C4-2B (cell line): ENCODE data around the gene KCNAB2.

Source experiments
- H3K27ac ChIP-seq: fragments of 450-650 bp; 2 replicates; pipeline ENCODE4 v1.5.1; 2017
- ZFX ChIP-seq: fragments of 450-650 bp; IDR thresholded peaks from 2 replicates; pipeline ENCODE4 v1.6.1; 2017
- TF ChIP-seq, protein P1 (sequence below): fragments of 450-650 bp; conservative IDR thresholded peaks from 2 replicates; pipeline ENCODE4 v1.5.1; 2017; ENCODE audit warnings: mild to moderate bottlenecking

The KCNAB2 gene

DNA sequence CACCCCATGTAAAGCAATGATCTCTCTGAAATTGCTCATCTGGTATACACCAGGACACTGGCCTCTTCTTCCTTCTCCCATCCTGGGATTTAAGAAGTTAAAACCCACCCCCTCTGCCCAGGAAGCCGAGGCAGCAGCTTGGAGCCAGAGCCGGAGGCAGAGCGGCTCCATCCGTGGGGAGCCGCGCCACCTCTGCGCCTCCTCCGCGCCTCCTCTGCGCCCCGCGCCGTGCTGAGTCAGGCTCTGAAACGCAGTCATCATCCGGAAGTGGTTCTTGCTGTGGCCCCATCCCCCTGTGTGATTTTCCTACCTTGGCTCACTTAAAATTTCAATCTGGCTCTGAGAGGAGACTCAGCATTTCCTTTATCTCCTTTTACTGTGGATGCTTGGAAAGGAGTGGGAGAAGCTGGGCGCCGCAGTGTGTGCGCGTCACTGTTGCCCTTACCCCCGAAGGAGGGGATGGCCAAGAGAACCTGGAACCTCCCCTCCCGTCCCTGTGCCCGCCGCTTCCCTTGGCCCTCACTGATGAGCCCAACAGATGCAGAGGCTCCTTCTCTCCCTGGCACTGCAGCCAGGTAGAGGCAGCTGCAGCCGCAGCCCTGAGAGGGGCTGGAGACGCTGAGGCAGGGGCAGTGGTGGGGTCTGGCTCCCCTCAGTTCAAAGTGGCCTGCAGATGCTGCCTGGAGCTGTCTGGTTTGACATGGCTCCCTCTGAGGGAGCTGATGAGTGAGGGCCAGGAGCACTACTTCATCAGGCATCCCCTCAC, 38.2 kb upstream of the KCNAB2 start:
- H3K27ac ChIP-seq, result no peak overlapping the region
- TF ChIP-seq, protein P1, sequence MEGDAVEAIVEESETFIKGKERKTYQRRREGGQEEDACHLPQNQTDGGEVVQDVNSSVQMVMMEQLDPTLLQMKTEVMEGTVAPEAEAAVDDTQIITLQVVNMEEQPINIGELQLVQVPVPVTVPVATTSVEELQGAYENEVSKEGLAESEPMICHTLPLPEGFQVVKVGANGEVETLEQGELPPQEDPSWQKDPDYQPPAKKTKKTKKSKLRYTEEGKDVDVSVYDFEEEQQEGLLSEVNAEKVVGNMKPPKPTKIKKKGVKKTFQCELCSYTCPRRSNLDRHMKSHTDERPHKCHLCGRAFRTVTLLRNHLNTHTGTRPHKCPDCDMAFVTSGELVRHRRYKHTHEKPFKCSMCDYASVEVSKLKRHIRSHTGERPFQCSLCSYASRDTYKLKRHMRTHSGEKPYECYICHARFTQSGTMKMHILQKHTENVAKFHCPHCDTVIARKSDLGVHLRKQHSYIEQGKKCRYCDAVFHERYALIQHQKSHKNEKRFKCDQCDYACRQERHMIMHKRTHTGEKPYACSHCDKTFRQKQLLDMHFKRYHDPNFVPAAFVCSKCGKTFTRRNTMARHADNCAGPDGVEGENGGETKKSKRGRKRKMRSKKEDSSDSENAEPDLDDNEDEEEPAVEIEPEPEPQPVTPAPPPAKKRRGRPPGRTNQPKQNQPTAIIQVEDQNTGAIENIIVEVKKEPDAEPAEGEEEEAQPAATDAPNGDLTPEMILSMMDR, result no peak
- no peak for TF ChIP-seq ZFX

DNA sequence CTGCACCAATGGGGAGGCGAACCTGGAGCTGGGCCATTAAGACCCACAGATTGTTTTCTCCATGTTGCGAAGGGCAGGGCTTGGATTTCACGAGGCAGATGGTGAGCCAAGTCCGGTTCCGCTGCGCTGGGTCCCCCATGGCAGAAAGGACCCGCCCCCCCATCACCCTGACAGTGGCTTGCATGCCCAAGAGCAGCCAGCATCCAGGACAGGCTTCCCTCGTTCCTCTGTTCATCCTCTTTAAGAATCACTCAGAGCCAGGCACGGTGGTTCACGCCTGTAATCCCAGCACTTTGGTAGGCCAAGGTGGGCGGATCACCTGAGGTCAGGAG, 37.6 kb upstream of the KCNAB2 start:
- H3K27ac ChIP-seq, result no peak overlapping the region
- TF ChIP-seq, protein P1, result no peak
- TF ChIP-seq ZFX, result no peak

DNA sequence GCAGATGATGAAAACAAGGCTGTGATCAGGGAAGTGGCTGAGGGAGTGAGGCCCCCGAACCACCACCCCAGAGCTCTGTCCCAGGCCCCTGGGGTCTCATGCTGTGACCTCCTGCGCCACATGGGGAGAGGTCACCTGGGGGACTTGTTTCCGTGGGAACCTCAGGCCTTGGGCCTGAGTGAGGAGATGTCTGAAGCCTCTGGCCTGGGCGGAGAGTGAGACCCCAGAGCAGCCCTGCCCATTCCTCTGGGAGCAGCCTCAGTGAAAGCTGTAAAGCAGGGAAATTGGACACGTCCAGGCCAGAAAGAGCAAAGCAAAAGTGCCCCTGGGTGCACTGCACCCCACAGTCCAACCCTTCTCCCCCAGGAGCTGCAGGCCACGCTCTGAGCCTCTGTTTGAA, 37.0 kb upstream of the KCNAB2 start:
- TF ChIP-seq ZFX, result no peak
- TF ChIP-seq, protein P1, result no peak

DNA sequence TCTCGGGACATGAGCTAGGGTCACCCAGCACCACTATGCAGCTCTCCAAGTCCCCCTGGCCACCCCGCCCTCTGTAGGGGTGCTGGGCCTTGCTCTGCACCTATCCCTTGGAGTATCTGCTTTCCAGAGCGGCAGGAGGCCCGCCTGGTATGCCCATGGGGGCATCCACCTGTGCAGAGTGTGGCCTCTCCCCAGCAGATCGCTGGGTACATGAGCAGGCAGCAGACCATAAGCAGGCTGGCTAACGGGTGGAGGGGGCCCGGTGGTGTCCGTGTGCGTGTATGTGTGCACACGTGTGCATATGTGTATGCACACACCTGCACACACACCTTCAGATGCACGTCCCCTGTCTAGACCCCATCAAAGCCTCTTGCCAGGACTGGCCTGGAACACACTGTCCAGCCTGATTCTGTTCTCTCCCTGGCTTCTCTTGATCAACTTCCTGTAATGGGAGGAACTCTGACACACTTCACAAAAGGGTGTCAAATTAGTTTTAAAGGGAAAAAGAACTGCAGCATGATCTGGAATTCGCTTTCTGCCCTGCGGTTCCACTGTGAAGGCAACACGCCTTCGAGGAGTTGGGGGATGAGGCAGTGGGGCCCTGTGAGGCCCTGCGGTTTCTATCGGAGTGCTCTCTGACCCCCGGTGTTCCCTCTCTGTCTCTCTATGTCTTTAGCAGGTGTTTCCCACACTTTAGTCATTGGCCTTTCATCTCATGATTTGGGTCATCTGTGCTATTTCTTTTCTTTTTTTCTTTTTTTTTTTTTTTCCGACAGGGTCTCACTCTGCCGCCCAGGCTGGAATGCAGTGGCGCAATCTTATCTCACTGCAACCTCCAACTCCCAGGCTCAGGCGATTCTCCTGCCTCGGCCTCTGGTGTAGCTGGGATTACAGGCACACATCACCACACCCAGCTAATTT, 36.3 kb upstream of the KCNAB2 start:
- H3K27ac ChIP-seq, result no peak overlapping the region
- TF ChIP-seq ZFX, result no peak
- TF ChIP-seq, protein P1, result no peak

More for the DNA sequence above, 37.0 kb upstream of the KCNAB2 start:
- no peak overlapping the region for H3K27ac ChIP-seq

DNA sequence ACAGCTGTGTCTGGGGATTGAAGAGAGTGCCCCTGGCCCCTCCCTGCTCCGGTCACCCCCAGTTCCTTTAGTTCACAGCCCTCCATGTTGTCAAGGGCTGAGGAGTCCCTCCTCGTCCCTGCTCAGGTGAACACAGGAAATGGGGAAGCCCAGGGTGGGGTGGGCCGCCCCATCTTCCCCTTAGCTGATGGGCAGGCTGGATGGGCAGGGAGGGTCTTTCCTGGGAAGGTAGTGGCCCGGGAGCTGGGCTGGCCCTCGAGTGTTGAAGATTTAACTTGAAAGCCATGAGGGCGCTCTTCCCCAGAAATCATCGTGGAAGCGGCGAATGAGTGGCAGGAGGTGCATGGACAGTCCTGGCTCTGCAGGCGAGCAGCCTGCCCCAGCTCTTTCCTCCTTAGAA, 35.1 kb upstream of the KCNAB2 start:
- TF ChIP-seq, protein P1, result no peak
- no peak for TF ChIP-seq ZFX
- H3K27ac ChIP-seq, result no peak overlapping the region

DNA sequence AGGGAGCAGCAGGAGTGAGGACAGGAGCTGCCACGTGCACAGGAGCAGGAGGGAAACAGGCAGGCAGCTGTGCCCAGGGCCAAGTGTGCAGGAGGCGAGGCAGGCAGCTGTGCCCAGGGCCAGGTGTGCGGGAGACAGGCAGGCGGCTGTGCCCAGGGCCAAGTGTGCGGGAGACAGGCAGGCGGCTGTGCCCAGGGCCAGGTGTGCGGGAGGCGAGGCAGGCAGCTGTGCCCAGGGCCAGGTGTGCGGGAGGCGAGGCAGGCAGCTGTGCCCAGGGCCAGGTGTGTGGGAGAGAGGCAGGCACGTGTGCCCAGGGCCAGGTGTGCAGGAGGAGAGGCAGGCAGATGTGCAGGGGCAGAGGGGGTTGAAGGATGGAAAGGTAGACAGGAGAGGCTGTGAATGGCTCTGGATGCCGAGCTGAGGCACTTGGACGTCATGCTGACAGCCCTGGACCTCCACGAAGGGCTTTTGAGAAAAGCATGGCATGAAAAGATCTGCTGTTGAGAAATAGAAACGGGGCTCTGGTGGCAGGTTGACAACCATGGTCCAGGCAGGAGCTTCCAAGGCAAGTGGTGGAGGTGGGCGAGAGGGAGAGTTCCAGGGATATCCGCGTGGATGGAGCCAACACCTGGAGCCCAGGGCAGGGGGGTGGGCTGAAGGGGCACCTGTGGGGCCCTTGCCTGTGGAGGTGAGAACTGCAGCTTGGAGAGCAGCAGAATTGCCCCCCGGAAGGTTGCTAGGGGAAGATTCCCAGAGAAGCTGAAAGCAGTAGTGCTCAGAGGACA, 34.3 kb upstream of the KCNAB2 start:
- TF ChIP-seq ZFX, result no peak
- TF ChIP-seq, protein P1, result no peak

DNA sequence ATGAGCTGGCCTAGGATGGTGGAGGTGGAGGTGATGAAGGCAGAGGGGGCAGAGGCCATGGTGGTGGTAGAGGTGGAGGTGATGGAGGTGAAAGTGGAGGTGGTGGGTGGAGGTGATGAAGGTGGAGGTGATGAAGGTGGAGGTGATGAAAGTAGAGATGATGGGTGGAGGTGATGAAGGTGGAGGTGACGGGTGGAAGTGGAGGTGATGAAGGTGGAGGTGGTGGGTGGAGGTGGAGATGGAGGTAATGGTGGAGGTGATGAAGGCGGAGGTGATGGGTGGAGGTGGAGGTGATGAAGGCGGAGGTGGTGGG, 33.8 kb upstream of the KCNAB2 start:
- TF ChIP-seq, protein P1, result no peak
- no peak for TF ChIP-seq ZFX
- H3K27ac ChIP-seq, result no peak overlapping the region

More for the DNA sequence above, 34.3 kb upstream of the KCNAB2 start:
- no peak overlapping the region for H3K27ac ChIP-seq
